Measurements from ENCODE around the gene ASTN2.

ASTN2 gene

GRCh38 chr9:116546711-116547581 lies 867.9 kb downstream of the ASTN2 start:
- DNase-seq = no peak

GRCh38 chr9:116544896-116545295 lies 870.0 kb downstream of the ASTN2 start:
- no peak for DNase-seq

GRCh38 chr9:116543731-116544400 lies 871.0 kb downstream of the ASTN2 start:
- DNase-seq = no peak

GRCh38 chr9:116541402-116541801 lies 873.5 kb downstream of the ASTN2 start:
- no peak for DNase-seq

GRCh38 chr9:116539549-116539948 lies 875.3 kb downstream of the ASTN2 start:
- no peak for DNase-seq

GRCh38 chr9:116525611-116526010 lies 889.2 kb downstream of the ASTN2 start:
- no peak for DNase-seq

- no peak for DNase-seq
These were observed 889.9 kb downstream of the ASTN2 start for GRCh38 chr9:116524778-116525470.

GRCh38 chr9:116520218-116520617 lies 894.6 kb downstream of the ASTN2 start:
- no peak for DNase-seq

GRCh38 chr9:116516456-116516855 lies 898.4 kb downstream of the ASTN2 start:
- no peak for DNase-seq

GRCh38 chr9:116515541-116515940 lies 899.3 kb downstream of the ASTN2 start:
- DNase-seq = no peak

- DNase-seq = no peak
These were observed 908.2 kb downstream of the ASTN2 start for GRCh38 chr9:116506685-116507084.

- no peak for DNase-seq
These were observed 909.9 kb downstream of the ASTN2 start for GRCh38 chr9:116504893-116505480.

- DNase-seq = no peak
These were observed 910.8 kb downstream of the ASTN2 start for GRCh38 chr9:116504081-116504480.

- DNase-seq = no peak
These were observed 912.1 kb downstream of the ASTN2 start for GRCh38 chr9:116502746-116503145.

- no peak for DNase-seq
These were observed 913.0 kb downstream of the ASTN2 start for GRCh38 chr9:116501871-116502270.

- no peak for DNase-seq
These were observed 914.6 kb downstream of the ASTN2 start for GRCh38 chr9:116499986-116500871.

- no peak for DNase-seq
These were observed 915.4 kb downstream of the ASTN2 start for GRCh38 chr9:116499434-116499833.

- DNase-seq = no peak
These were observed 917.6 kb downstream of the ASTN2 start for GRCh38 chr9:116497095-116497890.

- DNase-seq = no peak
These were observed 918.7 kb downstream of the ASTN2 start for GRCh38 chr9:116496167-116496566.

GRCh38 chr9:116495725-116496124 lies 919.1 kb downstream of the ASTN2 start:
- DNase-seq = no peak

Data from effector CD8-positive, alpha-beta T cell (primary cell).